ENCODE measurements around the gene PI4KA. TPM values are rescaled to one million over a fixed set of nuclear protein-coding genes. Genes with fewer than 3 reads are reported as not detected.
"Not testable (repeated sequence)": the region's sequence is repeated elsewhere in the genome, so short reads cannot be mapped to it uniquely, and the experiment has no call there.

Gene PI4KA
- total RNA-seq, 1 experiment from 2014 or later = 54.3 TPM

GRCh38 chr22:20677684-20678242 is 180.8 kb downstream of the PI4KA start:
- BruUV-seq (replicated peaks) = no TSS peak
- H3K27me3 ChIP-seq (ENCODE audit: control insufficient read depth, insufficient read depth, low read length) = no peaks in the 10 kb centered on the region; the same call in 1 of the 2 replicates
- no peak for DNase-seq (ENCODE audit: low read depth, low spot score)
- H3K9me3 ChIP-seq (ENCODE audit: control insufficient read depth, insufficient read depth, low read depth, low read length) = no peaks in the 10 kb centered on the region
- ChIA-PET CTCF (no interaction called here), POLR2A (no interaction called here)
- no peaks in the 10 kb centered on the region for H3K36me3 ChIP-seq (ENCODE audit: control insufficient read depth, insufficient read depth, low read length)
- TF ChIP-seq REST (IDR thresholded peaks at IDR 0.05; ENCODE audit: insufficient read depth in 1 of 2, low read depth in 2 of 2, low read length in 1 of 2) (no peak), SIN3A (IDR thresholded peaks at IDR 0.05; ENCODE audit: borderline replicate concordance, insufficient read depth, low read depth, low read length) (no peak), POLR2AphosphoS5 (IDR thresholded peaks at IDR 0.05; ENCODE audit: low read depth, low read length) (no peak), TCF7L2 (IDR thresholded peaks at IDR 0.05; ENCODE audit: low read depth, low read length) (no peak)
- TF ChIP-seq, protein P1, sequence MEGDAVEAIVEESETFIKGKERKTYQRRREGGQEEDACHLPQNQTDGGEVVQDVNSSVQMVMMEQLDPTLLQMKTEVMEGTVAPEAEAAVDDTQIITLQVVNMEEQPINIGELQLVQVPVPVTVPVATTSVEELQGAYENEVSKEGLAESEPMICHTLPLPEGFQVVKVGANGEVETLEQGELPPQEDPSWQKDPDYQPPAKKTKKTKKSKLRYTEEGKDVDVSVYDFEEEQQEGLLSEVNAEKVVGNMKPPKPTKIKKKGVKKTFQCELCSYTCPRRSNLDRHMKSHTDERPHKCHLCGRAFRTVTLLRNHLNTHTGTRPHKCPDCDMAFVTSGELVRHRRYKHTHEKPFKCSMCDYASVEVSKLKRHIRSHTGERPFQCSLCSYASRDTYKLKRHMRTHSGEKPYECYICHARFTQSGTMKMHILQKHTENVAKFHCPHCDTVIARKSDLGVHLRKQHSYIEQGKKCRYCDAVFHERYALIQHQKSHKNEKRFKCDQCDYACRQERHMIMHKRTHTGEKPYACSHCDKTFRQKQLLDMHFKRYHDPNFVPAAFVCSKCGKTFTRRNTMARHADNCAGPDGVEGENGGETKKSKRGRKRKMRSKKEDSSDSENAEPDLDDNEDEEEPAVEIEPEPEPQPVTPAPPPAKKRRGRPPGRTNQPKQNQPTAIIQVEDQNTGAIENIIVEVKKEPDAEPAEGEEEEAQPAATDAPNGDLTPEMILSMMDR (IDR thresholded peaks at IDR 0.05) = no peak
- H3K4me3 ChIP-seq (ENCODE audit: low read depth in 2 of 2, low read length in 2 of 2) = no peak overlapping the region
- no peak for ATAC-seq
- intact Hi-C loops (cut with micrococcal nuclease; ENCODE audit: unreplicated experiment) (no loop called here), in situ Hi-C loops (cut with HindIII; ENCODE audit: low pct_unique_long_range_greater_than_20kb, low sequenced_read_pairs) (no loop called here)
- H3K27ac ChIP-seq (ENCODE audit: low read length) = no peak overlapping the region
- no peaks in the 10 kb centered on the region for H3K4me1 ChIP-seq (ENCODE audit: control insufficient read depth, insufficient read depth, low read length)

GRCh38 chr22:20675613-20676012 is 183.0 kb downstream of the PI4KA start:
- in situ Hi-C loops (cut with HindIII; ENCODE audit: low pct_unique_long_range_greater_than_20kb, low sequenced_read_pairs) = not testable (repeated sequence)

DNA sequence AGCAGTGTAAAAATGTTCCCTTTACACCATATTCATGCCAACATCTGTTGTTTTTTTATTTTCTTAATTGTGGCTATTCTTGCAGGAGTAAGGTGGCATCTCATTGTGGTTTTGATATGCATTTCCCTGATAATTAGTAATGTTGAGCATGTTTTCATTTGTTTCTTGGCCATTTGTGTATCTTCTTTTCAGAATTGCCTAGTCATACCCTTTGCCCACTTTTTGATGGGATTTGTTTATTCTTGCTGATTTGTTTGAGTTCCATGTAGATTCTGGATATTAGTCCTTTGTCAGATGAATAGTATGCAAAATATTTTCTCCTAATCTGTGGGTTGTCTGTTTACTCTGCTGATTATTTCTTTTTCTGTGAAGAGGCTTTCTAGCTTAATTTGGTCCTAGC is 183.6 kb downstream of the PI4KA start:
- H3K9me3 ChIP-seq (ENCODE audit: control insufficient read depth, insufficient read depth, low read depth, low read length) = no peaks in the 10 kb centered on the region
- intact Hi-C loops (cut with micrococcal nuclease; ENCODE audit: unreplicated experiment) (no loop called here), in situ Hi-C loops (cut with HindIII; ENCODE audit: low pct_unique_long_range_greater_than_20kb, low sequenced_read_pairs) (no loop called here)
- ChIA-PET CTCF (no interaction called here), POLR2A (no interaction called here)
- no peak for TF ChIP-seq REST (IDR thresholded peaks at IDR 0.05; ENCODE audit: insufficient read depth in 1 of 2, low read depth in 2 of 2, low read length in 1 of 2)
- TF ChIP-seq, protein P1 (IDR thresholded peaks at IDR 0.05) = no peak
- no peak for TF ChIP-seq SIN3A (IDR thresholded peaks at IDR 0.05; ENCODE audit: borderline replicate concordance, insufficient read depth, low read depth, low read length)
- no peak for TF ChIP-seq TCF7L2 (IDR thresholded peaks at IDR 0.05; ENCODE audit: low read depth, low read length)
- TF ChIP-seq POLR2AphosphoS5 (IDR thresholded peaks at IDR 0.05; ENCODE audit: low read depth, low read length) = no peak
- H3K4me3 ChIP-seq (ENCODE audit: low read depth in 2 of 2, low read length in 2 of 2) = no peak overlapping the region
- DNase-seq (ENCODE audit: low read depth, low spot score) = no peak
- no peak overlapping the region for H3K27ac ChIP-seq (ENCODE audit: low read length)
- no peak for ATAC-seq
- no peaks in the 10 kb centered on the region; the same call in 1 of the 2 replicates for H3K27me3 ChIP-seq (ENCODE audit: control insufficient read depth, insufficient read depth, low read length)
- no peaks in the 10 kb centered on the region for H3K36me3 ChIP-seq (ENCODE audit: control insufficient read depth, insufficient read depth, low read length)
- H3K4me1 ChIP-seq (ENCODE audit: control insufficient read depth, insufficient read depth, low read length) = no peaks in the 10 kb centered on the region
- BruUV-seq (replicated peaks) = no TSS peak

More at GRCh38 chr22:20675613-20676012, 183.0 kb downstream of the PI4KA start:
- H3K4me3 ChIP-seq (ENCODE audit: low read depth in 2 of 2, low read length in 2 of 2); H3K9me3 ChIP-seq (ENCODE audit: control insufficient read depth, insufficient read depth, low read depth, low read length); H3K36me3 ChIP-seq (ENCODE audit: control insufficient read depth, insufficient read depth, low read length); DNase-seq (ENCODE audit: low read depth, low spot score); H3K27me3 ChIP-seq (ENCODE audit: control insufficient read depth, insufficient read depth, low read length); POLR2A ChIA-PET; BruUV-seq (replicated peaks); ATAC-seq; intact Hi-C loops (cut with micrococcal nuclease; ENCODE audit: unreplicated experiment); H3K27ac ChIP-seq (ENCODE audit: low read length); CTCF ChIA-PET; H3K4me1 ChIP-seq (ENCODE audit: control insufficient read depth, insufficient read depth, low read length): not testable (repeated sequence)
